ENCODE measurements around the gene PROSER3.

PROSER3 gene

DNA sequence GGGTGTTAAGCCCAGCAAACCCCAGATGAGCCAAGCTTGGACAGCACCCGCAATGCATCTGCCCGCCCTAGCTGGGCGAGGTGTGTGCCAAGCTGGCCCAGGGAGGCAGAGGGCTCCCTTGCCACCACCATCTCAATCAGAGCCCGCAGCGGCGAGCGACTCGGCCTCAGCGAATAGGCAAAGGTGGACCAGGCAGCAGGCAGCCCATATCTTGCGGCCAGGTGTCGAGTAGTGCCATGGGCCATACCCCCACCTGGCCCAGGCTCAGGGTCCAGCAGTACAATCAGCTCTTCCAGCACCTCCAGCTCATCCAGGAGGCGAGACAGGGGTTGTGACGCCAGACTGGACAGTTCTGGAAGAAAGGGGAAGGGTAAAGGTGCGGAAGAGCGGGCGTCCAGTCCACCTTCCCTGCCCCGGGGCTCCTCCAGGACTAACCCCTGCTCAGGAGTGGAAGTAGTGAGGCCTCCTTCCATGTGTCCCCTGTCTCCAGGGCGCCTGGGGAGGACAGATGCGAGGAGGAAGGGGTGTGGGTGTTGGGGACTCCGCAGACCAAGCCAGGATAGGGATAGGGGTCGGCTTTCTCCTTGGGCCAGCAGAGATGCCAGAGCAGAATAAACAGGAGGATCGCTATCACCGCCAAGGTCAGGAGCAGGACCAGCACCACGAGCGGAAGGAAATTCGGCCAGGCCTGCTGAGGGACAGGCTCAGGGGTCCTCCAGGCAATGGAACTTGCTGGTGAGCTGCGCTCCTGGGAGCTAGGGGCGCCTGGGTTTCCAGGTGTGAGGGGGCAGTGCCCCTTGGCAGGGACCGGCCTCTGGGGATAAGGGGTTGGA is 18.5 kb upstream of the PROSER3 start:
- DNase-seq, result no peak

DNA sequence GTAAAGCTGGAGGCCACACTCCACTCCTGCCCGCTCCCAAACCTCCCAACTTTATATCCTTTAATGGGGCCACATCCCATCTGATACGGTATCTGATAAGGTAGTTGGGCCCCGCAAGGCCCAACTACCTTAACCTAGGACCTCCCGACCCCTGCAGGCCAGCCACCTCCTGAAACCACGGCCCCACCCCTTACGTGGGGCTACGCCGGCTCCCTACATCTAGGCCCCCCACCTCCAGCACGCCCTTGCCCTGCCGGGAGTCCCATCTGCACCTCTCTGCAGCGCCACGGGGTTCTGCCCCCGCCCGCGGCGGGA is 17.9 kb upstream of the PROSER3 start:
- DNase-seq, result no peak

DNA sequence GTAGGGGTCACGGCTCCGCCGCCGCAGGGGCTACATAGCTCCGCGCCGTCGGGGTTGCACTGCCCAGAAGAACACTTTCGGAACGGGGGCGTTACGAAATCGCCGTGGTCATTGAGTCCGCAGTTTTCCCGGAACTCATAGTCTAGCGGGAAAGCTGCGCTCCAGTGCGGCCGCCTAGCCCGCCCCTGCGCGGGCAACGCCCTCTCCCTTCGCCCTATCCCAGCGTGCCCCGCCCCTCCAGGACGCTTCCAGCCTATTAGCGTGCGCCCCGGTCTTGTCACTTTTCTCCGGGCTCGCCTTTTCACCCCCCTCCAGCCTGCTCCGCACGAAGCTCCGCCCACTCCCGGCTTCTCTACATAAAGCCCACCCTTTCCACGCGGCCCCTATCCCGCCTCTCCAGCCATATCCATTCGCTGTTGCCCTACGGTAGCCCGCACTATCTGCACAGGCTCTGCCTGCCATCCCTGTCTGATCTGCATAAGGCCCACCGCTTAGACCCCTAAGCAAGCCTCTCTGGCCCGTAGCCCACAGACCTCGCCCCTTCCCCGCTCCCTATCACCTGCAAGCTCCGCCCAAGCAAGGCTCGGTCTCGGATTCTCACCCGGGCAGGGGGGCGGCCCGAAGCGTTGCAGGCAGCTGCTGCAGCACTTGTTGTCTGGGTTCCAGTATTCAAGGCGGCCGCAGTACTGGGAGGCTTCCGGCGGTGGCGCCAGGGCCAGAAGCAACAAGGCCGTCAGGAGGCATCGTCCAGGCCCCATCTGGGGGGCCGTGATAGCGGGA is 17.4 kb upstream of the PROSER3 start:
- DNase-seq, result peak; percentile 93 to 94

DNA sequence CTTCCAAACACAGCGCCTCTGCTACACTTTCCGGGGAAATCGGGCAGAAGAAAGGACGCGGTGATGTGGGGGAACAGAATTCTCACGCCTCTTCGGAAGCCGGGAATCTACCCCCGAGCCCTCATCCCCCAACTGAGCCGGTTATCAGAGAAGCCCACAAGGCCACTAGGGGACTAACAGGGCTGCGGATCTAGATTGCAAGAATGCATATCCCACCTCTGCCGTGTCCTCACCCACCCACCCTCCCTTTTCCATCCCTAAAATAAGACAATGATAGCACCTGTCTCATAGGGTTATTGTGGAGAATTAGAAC is 16.8 kb upstream of the PROSER3 start:
- no peak for DNase-seq

DNA sequence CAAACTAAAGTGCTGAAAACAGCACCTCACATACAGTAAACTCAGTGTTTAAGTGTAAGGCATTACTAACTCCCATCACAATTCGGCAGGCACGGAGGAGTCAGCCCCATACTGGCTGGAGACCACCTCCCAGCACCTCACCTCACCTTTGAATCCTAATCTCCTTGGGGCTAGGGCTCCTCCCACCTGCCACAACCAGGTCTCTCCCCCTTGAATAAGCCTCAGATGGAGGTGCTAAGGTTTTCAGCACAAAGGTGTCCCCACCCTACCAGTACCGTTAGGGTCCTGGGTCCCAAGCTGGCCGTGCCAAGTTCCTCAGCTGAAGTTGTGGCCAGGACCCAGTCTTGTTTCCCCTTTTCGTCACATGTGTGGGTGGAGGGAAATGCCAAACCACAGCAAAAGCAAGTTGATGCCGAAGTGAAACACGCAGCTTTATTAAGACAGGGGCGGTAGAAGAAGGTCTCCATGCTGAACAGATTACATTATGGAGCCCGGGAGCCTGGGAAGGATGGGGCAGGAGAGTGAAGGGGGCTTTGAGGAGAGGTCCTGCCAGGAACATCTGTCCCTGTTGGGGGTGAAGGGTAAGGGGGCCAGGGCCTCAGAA is 15.8 kb upstream of the PROSER3 start, which contains the start of gene IGFLR1:
IGFLR1 (minus strand) TSS at position 332 of the 604 bp plus-strand sequence. CDS start 1,272 bp downstream, outside the sequence.
- DNase-seq, result peak; percentile 67 to 76

DNA sequence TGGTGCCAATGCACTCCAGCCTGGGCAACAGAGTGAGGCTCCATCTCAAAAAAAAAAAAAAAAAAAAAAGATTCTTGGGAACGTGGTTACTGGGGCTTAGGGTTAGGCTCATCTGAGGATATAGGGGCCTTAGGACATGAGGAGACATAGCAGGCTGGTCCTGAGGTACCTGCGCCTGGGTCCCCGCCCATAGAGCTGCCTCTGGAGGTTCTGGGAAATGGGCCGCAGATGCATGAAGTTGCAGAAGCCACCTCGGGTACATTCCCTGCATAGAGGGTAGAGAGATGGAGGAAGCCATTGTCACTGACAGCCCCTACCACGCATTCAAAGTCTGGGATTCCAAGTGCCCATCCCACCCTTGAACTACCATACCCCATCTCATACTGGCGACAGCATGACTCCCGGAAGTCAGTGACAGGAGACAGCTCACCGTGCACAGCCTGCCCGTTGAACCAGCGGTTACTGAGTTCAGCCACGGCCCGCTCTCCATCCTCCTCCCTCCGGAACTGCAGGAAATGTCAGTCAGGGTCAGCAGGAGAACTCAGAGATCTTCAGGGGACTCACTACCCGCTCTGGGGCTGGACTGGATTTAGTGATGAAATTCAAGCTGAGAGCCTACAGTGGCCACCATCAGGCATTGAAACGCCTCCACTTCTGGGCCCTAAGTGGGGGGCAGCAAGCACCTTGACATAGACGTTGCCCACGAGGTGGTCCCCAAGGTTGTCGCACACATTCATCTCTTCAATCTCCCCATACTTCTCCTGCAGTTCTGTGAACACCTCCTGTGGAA is 14.1 kb upstream of the PROSER3 start:
- no peak for DNase-seq

DNA sequence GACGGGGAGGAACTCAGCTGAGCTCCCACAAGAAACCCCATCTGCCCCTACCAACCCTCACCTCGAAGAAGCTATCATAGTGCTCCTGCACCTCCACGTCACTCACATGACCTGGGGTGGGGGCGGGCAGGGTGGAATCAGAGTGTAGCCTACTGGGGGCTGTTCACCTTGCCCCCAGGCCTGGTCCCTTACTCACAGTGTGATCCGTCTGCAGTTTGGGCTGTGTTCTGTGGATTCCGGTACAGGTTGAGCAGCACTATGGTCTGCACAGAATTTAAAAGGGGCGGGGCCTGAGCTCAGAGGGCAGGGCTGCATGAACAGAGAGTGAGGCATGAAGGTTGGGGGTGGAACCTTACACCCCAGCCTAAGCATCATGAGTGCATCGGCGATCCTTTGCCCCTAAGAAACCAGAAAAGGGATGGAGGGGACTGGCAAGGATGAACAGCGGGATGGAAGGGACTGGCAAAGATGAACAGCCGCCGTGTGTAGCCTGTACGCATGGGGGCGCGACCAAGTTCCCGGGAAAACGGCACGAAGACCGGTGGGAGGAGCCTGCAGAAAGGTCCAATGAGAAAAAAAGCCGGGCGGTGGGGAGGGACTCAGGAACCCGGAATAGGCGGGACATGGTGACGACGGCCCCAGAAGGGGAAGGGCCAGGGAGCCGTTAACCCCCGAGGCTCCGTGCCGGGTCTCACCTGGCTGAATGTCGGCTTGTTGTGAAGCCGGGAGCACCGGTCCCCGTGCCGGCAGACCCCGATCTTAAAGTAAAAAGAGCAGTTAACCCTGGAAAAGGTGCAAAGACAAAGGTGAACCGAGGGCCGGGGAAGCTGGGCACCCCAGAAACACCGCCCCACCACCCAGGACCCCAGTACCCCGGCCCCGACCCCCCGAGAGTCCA is 13.3 kb upstream of the PROSER3 start:
- peak; percentile 95 for DNase-seq

DNA sequence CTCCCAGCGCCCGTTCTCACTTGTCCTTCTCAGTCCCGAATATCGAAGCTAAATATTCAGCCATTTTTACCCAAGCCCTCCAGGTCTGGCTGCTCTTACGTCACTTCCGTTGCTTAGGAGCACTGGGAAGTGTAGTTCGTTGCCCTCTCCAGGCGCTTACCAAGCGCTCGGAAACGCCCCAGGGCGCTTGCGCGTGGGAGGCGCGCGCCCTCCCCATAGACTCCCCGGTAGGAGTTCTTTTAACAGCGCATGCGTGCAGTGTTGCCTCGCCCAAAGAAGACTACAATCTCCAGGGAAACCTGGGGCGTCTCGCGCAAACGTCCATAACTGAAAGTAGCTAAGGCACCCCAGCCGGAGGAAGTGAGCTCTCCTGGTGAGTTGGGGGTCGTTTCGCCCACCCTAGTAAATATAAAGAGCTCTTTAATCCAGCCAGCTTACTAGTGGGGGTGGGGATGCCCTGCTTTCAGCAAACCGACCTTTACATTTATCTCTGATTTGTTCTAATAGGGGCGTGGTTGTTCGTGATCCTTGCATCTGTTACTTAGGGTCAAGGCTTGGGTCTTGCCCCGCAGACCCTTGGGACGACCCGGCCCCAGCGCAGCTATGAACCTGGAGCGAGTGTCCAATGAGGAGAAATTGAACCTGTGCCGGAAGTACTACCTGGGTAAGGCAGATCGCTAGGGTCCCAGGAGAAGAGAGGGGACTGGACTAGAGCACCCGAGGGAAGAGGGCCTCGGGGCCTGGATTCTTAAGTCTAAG is 12.5 kb upstream of the PROSER3 start, which contains the start of the genes PSENEN and U2AF1L4:
PSENEN (plus strand) TSS at position 324 of the 759 bp plus-strand sequence; CDS start at position 604, 280 bp downstream.
U2AF1L4 (minus strand) TSS at position 91 of the 759 bp plus-strand sequence; CDS start at position 64, 27 bp downstream.
- DNase-seq, result peak; percentile 93 to 95

DNA sequence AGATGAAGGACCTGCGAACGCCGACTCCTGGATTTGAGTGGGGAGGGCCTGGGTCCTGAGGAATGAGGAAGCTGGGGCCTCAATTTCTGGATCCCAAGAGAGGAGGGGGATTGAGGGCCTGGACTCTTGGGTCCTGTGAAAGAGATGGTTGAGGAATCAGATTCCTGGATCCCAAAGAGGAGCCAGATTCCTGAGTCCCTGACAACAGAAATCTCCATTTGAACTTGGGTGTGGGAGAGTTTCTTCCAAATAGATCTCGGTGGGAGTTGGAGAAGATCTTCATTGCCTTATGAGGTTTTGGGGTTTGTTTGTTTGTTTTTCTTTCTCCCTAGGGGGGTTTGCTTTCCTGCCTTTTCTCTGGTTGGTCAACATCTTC is 11.9 kb upstream of the PROSER3 start:
- no peak for DNase-seq

DNA sequence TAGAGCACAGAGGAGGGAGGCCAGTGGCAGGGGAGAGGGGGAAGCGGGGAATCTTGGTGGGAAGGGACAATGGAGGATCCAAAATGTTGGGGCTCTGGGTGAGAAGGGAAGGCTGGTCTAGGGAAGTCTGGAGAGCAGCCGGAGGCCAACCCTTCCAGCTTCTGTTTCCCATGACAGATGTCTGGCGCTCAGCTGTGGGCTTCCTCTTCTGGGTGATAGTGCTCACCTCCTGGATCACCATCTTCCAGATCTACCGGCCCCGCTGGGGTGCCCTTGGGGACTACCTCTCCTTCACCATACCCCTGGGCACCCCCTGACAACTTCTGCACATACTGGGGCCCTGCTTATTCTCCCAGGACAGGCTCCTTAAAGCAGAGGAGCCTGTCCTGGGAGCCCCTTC is 11.4 kb upstream of the PROSER3 start:
- DNase-seq, result no peak

DNA sequence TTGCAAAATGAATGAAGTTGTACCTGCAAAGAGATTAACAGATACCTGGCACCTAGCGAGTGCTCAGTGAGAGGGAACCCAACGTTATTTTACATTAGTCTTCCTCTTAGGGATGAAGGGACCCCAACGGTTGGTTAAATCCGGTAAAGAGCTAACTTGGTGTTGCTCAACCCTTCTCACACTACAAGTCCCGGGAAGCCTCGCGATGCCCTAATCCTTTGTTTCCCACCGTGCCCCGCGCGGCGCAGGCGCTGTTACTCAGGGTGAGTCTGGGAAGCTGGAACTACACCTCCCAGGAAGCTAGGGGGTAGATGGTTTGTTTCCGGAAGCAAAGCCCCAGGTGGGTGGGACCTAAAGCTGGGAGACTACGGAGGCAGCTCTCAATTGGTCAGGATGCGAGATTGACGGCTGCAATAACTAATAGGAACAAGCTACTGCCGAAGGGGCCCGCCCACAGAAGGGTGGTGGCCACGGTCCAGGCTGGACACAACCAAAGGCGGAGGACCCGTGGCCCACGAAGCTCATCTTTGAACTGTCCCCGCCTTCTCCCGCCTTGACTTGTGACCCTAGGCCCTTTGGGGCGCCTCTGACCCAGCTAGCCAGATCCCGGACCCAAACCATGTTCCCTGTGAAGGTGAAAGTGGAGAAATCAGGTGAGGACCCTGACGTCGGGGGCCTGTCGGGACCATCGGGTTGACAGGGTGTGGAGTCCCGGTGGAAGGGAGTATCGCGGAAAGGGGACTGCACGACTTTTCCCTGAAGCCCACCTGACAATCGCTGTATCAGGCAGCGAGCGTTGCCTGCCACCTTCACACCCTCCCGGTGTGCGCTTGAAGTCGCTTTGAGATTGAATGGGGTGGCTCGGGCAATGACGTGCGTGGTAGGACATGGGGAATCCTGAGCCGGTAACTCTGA is 9.6 kb upstream of the PROSER3 start, which contains the start of gene LIN37:
LIN37 (plus strand) TSS at position 471 of the 915 bp plus-strand sequence; CDS start at position 620, 149 bp downstream.
- DNase-seq, result peak; percentile 98

DNA sequence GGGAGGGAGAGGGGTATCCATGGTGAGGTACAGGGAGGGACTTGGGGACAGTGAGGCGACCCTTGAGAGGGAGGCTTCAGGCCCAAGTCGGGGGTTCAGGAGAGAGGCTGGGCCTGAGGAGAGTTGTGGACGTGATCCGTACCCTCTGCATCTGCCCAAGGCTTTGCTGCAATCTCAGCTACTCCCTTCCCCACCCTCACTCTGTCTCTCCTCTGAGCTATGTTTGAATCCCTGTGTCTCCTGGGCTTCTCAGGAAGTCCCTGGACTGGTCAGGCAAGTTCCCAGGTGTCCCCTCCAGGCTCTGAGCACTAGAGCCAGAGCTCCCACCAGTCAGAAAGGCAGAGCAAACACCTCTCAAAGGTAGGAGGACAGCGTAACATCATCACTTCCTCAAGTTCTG is 7.8 kb upstream of the PROSER3 start:
- no peak for DNase-seq

DNA sequence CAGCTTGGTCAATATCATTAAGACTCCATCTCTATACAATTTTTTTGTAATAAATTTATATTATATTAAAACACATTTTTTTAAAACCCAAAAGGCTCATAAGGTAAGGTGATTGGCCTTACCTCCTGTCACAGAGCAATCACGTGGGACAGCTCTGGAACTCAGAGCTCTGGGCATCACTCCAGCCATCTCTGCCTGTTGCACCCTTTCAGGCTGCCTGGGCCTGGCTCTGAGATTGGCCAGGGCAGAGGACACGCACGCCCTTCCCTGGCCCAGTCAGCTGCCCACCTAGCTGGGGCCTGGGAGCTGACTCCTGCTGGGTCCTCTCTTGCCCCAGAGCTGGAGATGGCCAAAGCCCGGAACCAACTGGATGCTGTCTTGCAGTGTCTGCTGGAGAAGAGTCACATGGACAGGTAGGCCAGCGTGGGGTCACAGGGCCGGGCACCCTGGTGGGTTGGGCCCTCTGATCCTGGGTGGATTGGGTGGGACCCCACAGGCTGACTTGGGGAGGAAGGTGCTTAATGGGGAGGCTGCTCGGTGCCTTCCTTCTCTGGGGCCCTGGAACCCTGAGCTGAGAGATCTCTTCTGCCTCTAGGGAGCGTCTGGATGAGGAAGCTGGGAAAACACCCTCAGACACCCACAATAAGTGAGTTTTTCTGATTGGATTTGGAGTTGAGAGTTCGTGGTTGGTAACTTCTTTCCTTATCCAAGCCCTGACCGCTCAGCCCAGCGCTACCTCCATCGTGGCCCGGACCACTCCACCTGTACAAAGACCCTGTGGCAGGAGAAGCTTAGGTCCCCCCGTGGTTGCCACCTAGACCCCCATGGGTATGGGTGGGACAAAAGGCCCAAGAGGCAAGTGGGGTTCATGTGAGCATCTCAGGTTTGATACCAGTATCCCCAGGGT is 5.9 kb upstream of the PROSER3 start:
- no peak for DNase-seq

DNA sequence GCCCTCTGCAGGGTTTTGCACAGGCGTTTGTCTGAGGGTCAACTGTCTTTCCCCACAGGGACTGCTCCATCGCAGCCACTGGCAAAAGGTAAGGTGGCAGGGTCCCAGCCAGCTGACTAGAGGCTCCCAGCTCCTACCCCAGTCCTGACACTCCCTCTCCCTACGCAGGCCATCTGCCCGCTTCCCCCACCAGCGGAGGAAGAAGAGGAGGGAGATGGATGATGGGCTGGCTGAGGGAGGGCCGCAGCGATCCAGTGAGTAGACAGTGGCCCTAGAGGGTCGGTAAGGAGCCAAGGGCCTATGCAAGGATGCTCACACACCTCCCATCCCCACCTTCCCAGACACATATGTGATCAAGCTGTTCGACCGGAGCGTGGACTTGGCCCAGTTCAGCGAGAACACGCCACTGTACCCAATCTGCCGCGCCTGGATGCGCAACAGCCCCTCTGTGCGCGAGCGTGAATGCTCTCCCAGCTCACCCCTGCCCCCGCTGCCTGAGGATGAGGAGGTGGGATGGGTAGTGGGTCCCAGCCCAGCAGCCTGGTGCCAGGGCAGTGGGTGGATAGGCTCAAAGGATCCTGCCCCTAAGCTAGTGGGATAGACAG is 5.1 kb upstream of the PROSER3 start:
- no peak for DNase-seq

DNA sequence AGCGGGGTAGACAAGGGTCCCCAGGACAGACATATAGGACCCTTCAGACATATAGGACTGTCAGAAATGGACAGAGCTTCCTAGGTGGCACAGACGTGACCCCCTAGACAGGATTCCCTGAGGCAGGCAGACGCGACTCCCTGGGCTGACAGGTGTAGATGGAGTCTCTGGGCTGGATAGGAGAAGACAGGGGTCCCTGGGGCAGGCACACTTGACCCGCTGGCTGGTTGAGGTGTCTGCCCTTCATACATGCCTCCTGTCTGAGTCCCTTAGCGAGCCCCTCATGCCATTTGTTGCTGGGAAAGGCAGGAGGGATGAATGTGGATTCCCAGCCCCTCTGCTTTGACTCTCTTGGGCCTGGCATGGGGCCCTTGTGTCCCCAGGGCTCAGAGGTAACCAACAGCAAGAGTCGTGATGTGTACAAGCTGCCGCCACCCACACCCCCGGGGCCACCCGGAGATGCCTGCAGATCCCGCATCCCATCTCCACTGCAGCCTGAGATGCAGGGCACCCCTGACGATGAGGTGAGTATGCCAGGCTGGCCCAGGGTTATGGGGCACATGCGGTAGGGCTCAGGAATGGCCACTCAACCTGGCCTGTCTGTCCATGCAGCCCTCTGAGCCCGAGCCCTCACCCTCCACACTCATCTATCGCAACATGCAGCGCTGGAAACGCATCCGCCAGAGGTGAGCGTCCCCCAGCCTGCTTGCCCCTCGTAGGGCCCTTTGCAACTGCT is 4.2 kb upstream of the PROSER3 start:
- DNase-seq, result no peak

DNA sequence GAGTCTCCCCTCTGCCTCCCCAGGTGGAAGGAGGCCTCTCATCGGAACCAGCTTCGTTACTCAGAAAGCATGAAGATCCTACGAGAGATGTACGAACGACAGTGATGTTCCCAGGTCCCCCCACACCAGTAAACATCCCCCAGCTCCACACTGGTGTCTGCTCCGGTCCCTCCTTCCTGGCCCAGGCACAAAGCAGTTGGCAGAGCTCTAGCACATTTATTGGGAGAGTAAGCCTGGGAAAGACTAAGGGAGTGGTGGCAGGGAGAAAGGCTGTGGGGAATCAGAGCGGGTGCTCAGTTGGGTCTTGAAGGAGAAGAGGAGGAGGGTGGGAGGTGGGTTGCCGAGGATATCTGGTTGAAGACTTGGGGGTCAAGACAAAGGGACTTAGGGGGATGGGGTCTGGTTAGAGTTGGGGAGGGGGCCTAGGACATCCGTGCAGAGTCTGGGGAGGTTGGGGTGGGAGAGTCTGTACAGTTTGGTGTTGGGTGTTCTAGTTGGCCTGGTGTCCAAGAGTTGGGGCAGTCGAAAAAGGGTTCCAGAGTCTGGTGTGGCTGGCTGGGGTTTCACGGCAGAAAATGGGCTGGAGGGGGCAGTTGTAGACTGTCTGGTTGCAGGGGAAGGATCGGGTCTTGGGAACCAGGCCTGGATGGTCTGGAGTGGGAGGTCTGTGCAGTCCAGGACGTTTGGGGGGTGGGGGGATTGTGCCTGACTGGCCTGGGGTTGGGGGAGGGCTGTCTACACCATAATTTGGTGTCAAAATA is 3.4 kb upstream of the PROSER3 start:
- DNase-seq, result no peak

DNA sequence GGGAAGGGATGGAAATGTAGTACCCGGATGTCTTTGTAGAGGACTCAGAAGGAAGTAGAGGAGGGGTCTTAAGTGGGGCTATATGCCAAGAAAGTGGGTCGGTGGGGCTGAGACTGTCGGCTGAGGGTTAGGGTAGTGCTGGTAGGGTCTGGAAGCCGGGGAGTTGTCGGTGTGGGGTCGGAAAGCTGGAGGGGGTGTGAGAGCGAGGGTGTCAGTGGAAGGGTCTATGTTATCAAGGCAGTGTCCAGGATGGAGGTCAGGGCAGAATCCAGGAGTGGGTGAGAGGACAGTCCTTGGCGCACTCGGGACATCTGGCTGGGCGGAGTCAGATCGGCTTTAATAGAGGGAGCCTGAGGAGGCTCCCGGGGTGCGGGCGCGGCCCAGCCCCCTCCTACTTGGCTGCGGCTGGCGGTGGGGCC is 2.8 kb upstream of the PROSER3 start:
- DNase-seq, result no peak
